IMR-90 (cell line): ENCODE results near the gene MYO1A. TPM values are rescaled to one million over a fixed set of nuclear protein-coding genes. Genes with fewer than 3 reads are reported as not detected.

Experiments
- ATAC-seq: fragments of 200-7000 bp; cut with Tn5 transposase; 2 replicates; pipeline ENCODE4 v1.9.1; 2020; ENCODE audit warnings: low read depth, mild to moderate bottlenecking, moderate library complexity
- BruUV-seq: library from RNA; stranded (reverse); fragments of 400-500 nt; replicated peaks from 2 replicates; lab custom pipeline; 2021; lab: Mats Ljungman, UMichigan
- CTCF ChIA-PET: fragments of 300-600 bp; formaldehyde crosslinking; extraction: SDS; loops from one replicate; lab custom pipeline; 2021; ENCODE audit warnings: antibody characterized with exemption; lab: Yijun Ruan, JAX
- POLR2A ChIA-PET: fragments of 300-600 bp; sonication (Branson Sonifier 250); formaldehyde crosslinking; loops from one replicate; lab custom pipeline; 2022; ENCODE audit warnings: antibody characterized with exemption; ENCODE audit not compliant: unreplicated experiment; lab: Charles Lee
- DNase-seq: peaks from one replicate; pipeline ENCODE4 v3.0.0; 2013
- H2AFZ ChIP-seq: replicated peaks from 2 replicates; pipeline ENCODE3; 2013; ENCODE audit warnings: low read length, mild to moderate bottlenecking; ENCODE audit not compliant: poor library complexity
- H2AK5ac ChIP-seq: 2 replicates; pipeline ENCODE4 v1.6.1; 2013; ENCODE audit warnings: low read depth, low read length, inconsistent platforms
- H2AK9ac ChIP-seq: replicated peaks from 2 replicates; pipeline ENCODE3; 2013; ENCODE audit warnings: mild to moderate bottlenecking, low read depth, low read length, moderate library complexity; ENCODE audit not compliant: poor library complexity
- H2BK120ac ChIP-seq: 2 replicates; pipeline ENCODE4 v1.6.1; 2013; ENCODE audit warnings: low read depth, low read length, inconsistent platforms
- H2BK15ac ChIP-seq: 3 replicates; pipeline ENCODE4 v1.6.1; 2013; ENCODE audit warnings: low read depth, low read length, inconsistent platforms
- H2BK20ac ChIP-seq: 2 replicates; pipeline ENCODE4 v1.6.1; 2013; ENCODE audit warnings: low read depth, mild to moderate bottlenecking, inconsistent platforms, low read length, moderate library complexity
- H2BK5ac ChIP-seq: 2 replicates; pipeline ENCODE4 v1.6.1; 2013; ENCODE audit warnings: mild to moderate bottlenecking, low read depth, low read length, inconsistent platforms; ENCODE audit not compliant: poor library complexity, severe bottlenecking
- H3K14ac ChIP-seq: replicated peaks from 2 replicates; pipeline ENCODE4 v1.6.1; 2013; ENCODE audit warnings: low read depth, low read length, inconsistent platforms
- H3K18ac ChIP-seq: 2 replicates; pipeline ENCODE4 v1.6.1; 2013; ENCODE audit warnings: low read depth, low read length, control low read depth
- H3K23ac ChIP-seq: 2 replicates; pipeline ENCODE4 v1.6.1; 2013; ENCODE audit warnings: low read depth, low read length, inconsistent platforms
- H3K27ac ChIP-seq: 2 replicates; pipeline ENCODE4 v1.5.1; 2013; ENCODE audit warnings: mild to moderate bottlenecking, control low read depth, low read length; ENCODE audit not compliant: insufficient read depth
- H3K27me3 ChIP-seq: 2 replicates; pipeline ENCODE4 v1.6.1; 2013; ENCODE audit warnings: low read length; ENCODE audit not compliant: control insufficient read depth, insufficient read depth
- H3K36me3 ChIP-seq: 2 replicates; pipeline ENCODE4 v1.6.1; 2013; ENCODE audit warnings: low read length, mixed read lengths; ENCODE audit not compliant: control insufficient read depth, insufficient read depth
- H3K4ac ChIP-seq: 2 replicates; pipeline ENCODE4 v1.6.1; 2013; ENCODE audit warnings: low read depth, low read length, inconsistent platforms
- H3K4me1 ChIP-seq: 2 replicates; pipeline ENCODE4 v1.6.1; 2013; ENCODE audit warnings: low read length, mixed read lengths; ENCODE audit not compliant: control insufficient read depth, insufficient read depth
- H3K4me2 ChIP-seq: 2 replicates; pipeline ENCODE4 v1.6.1; 2013; ENCODE audit warnings: low read depth, mild to moderate bottlenecking, control low read depth, low read length, moderate library complexity
- H3K4me3 ChIP-seq: 2 replicates; pipeline ENCODE4 v1.5.1; 2013; ENCODE audit warnings: low read depth, mild to moderate bottlenecking, control low read depth, low read length, moderate library complexity; ENCODE audit not compliant: insufficient read depth
- H3K56ac ChIP-seq: 2 replicates; pipeline ENCODE4 v1.6.1; 2013; ENCODE audit warnings: low read length, inconsistent platforms; ENCODE audit not compliant: insufficient read depth; ENCODE audit errors: extremely low read depth
- H3K79me1 ChIP-seq, 2 experiments: 2 replicates each; pipeline ENCODE4 v1.6.1; 2013; ENCODE audit warnings: low read length in 2 of 2, inconsistent platforms in 1 of 2, low read depth in 1 of 2
- H3K9ac ChIP-seq: 2 replicates; pipeline ENCODE4 v1.6.1; 2013; ENCODE audit warnings: low read depth, low read length, control low read depth
- H3K9me1 ChIP-seq: 2 replicates; pipeline ENCODE4 v1.6.1; 2013; ENCODE audit warnings: low read length, inconsistent platforms; ENCODE audit not compliant: insufficient read depth
- H3K9me3 ChIP-seq: 2 replicates; pipeline ENCODE4 v1.6.1; 2013; ENCODE audit warnings: low read length; ENCODE audit not compliant: control insufficient read depth, insufficient read depth
- H4K20me1 ChIP-seq: 2 replicates; pipeline ENCODE4 v1.6.1; 2013; ENCODE audit warnings: low read length, inconsistent platforms; ENCODE audit not compliant: insufficient read depth
- H4K5ac ChIP-seq: 2 replicates; pipeline ENCODE4 v1.6.1; 2013; ENCODE audit warnings: mild to moderate bottlenecking, low read depth, low read length, control low read depth
- H4K8ac ChIP-seq, 2 experiments: 2 replicates each; pipeline ENCODE4 v1.6.1; 2013; ENCODE audit warnings: low read depth in 2 of 2, low read length in 2 of 2, control low read depth in 1 of 2, inconsistent platforms in 1 of 2
- H4K91ac ChIP-seq: 2 replicates; pipeline ENCODE4 v1.6.1; 2013; ENCODE audit warnings: low read depth, low read length, inconsistent platforms; ENCODE audit not compliant: insufficient read depth
- BHLHE40 ChIP-seq: fragments of 150-350 bp; IDR thresholded peaks from 2 replicates; pipeline ENCODE4 v1.6.1; 2016; ENCODE audit warnings: mild to moderate bottlenecking, low read depth, low read length
- CHD1 ChIP-seq: IDR thresholded peaks from 2 replicates; pipeline ENCODE4 v1.6.1; 2012; ENCODE audit warnings: low read depth, low read length, improper control_type of control experiment
- CTCF ChIP-seq: conservative IDR thresholded peaks from 2 replicates; pipeline ENCODE4 v1.5.1; 2012; ENCODE audit warnings: mild to moderate bottlenecking, low read depth, low read length, improper control_type of control experiment
- ELK1 ChIP-seq: fragments of 150-350 bp; IDR thresholded peaks from 2 replicates; pipeline ENCODE4 v1.6.1; 2016; ENCODE audit warnings: low read depth, mild to moderate bottlenecking, low read length, moderate library complexity, borderline replicate concordance
- FOS ChIP-seq: fragments of 150-350 bp; IDR thresholded peaks from 2 replicates; pipeline ENCODE4 v1.6.1; 2016; ENCODE audit warnings: low read depth, low read length
- MAFK ChIP-seq: IDR thresholded peaks from 2 replicates; pipeline ENCODE4 v1.6.1; 2012; ENCODE audit warnings: low read depth, low read length, improper control_type of control experiment
- MAZ ChIP-seq: IDR thresholded peaks from 2 replicates; pipeline ENCODE4 v1.6.1; 2012; ENCODE audit warnings: low read depth, mild to moderate bottlenecking, low read length, improper control_type of control experiment, moderate library complexity, borderline replicate concordance
- MXI1 ChIP-seq: IDR thresholded peaks from 2 replicates; pipeline ENCODE4 v1.6.1; 2012; ENCODE audit warnings: low read depth, mild to moderate bottlenecking, low read length, moderate library complexity, borderline replicate concordance
- NFE2L2 ChIP-seq: fragments of 150-350 bp; IDR thresholded peaks from 2 replicates; pipeline ENCODE4 v1.6.1; 2016; ENCODE audit warnings: low read depth, mild to moderate bottlenecking, low read length
- RAD21 ChIP-seq: IDR thresholded peaks from 2 replicates; pipeline ENCODE4 v1.6.1; 2012; ENCODE audit warnings: low read length, improper control_type of control experiment
- RCOR1 ChIP-seq: IDR thresholded peaks from 2 replicates; pipeline ENCODE4 v1.6.1; 2012; ENCODE audit warnings: mild to moderate bottlenecking, low read length, improper control_type of control experiment; ENCODE audit not compliant: insufficient replicate concordance
- RFX5 ChIP-seq: IDR thresholded peaks from 2 replicates; pipeline ENCODE4 v1.8.0; 2012; ENCODE audit warnings: low read depth, mild to moderate bottlenecking, low read length, moderate library complexity
- SMC3 ChIP-seq: fragments of 150-350 bp; IDR thresholded peaks from 2 replicates; pipeline ENCODE4 v1.6.1; 2016; ENCODE audit warnings: low read depth, mild to moderate bottlenecking, antibody characterized with exemption, low read length, moderate library complexity
- USF2 ChIP-seq: fragments of 150-350 bp; IDR thresholded peaks from 2 replicates; pipeline ENCODE4 v1.6.1; 2017; ENCODE audit warnings: mild to moderate bottlenecking, antibody characterized with exemption, low read length, low read depth
- WGBS, 2 experiments: methylation state at CpG; one replicate each; pipeline versions ENCODE4 v1.1.5 to v1.1.7; 2013; ENCODE audit warnings: missing lambda C conversion rate in 2 of 2; ENCODE audit not compliant: insufficient read length in 1 of 2; ENCODE audit errors: extremely low coverage in 2 of 2; 5-methylcytosine and 5-hydroxymethylcytosine counted together
- dilution Hi-C: fragments of 300-500 bp; cut with HindIII; formaldehyde crosslinking; loops from one replicate; pipeline ENCODE4 v1.14.3; 2018; ENCODE audit warnings: low sequenced_read_pairs; ENCODE audit not compliant: unreplicated experiment
- in situ Hi-C: fragments of 300-500 bp; cut with MboI; formaldehyde crosslinking; loops from 3 replicates; pipeline ENCODE4 v1.14.3; 2019; ENCODE audit warnings: low sequenced_read_pairs, inconsistent platforms, mixed read lengths
- intact Hi-C: fragments of 100-400 bp; cut with micrococcal nuclease; formaldehyde crosslinking; loops from 2 replicates; pipeline ENCODE4 v1.10.0; 2022
- polyA plus RNA-seq, 3 experiments: library from polyadenylated mRNA; depleted of rRNA; stranded (reverse); fragments of >200 nt; gene quantifications; 2 replicates each; pipeline ENCODE4 v1.2.3, GENCODE V29; 2012; ENCODE audit warnings: low replicate concordance in 1 of 3
- total RNA-seq: library from RNA; depleted of rRNA; stranded (reverse); fragments of >200 nt; gene quantifications from 2 replicates; pipeline ENCODE4 v1.2.3, GENCODE V29; 2012

MYO1A gene
- total and polyA plus RNA-seq, 2 of the 4 experiments (the other 2 are of a cell fraction), result under 0.01 TPM; not detected in 1

GRCh38 chr12:56989861-56990610 lies 59.9 kb downstream of the MYO1A start:
- in situ Hi-C loops, result loop anchor here (5.0 to 25.0 kb wide), 2 partner anchors 228 to 478 kb away; partner anchors contain the start of genes HSD17B6 and RBMS2
- TF ChIP-seq MAFK (no peak), FOS (no peak), RAD21 (no peak), MXI1 (no peak), ELK1 (no peak), NFE2L2 (no peak), RCOR1 (no peak), USF2 (no peak), CTCF (no peak), BHLHE40 (no peak), CHD1 (no peak), MAZ (no peak), SMC3 (no peak), RFX5 (no peak)

More at GRCh38 chr12:56989861-56990610, 59.9 kb downstream of the MYO1A start:
- no peak overlapping the region for H2BK120ac ChIP-seq
- H2BK20ac ChIP-seq, result no peak overlapping the region
- dilution Hi-C loops (no loop called here), intact Hi-C loops (loop anchor here (1.0 kb wide), 1 partner anchor 306 kb away; no protein-coding TSS in a partner anchor)
- WGBS, 2 experiments, result no CpG with 5 or more reads among the region's 7 CpGs
- no peak overlapping the region for H2AK9ac ChIP-seq
- no peak overlapping the region for H4K8ac ChIP-seq
- no peak overlapping the region for H3K4me3 ChIP-seq
- no peaks in the 10 kb centered on the region for H3K9me1 ChIP-seq
- no peak overlapping the region for H2AFZ ChIP-seq
- no peaks in the 10 kb centered on the region for H3K36me3 ChIP-seq
- H3K79me1 ChIP-seq, result no peaks in the 10 kb centered on the region
- H4K20me1 ChIP-seq, result peaks cover 3% of the 10 kb centered on the region; the same call in 1 of the 2 replicates
- no peaks in the 10 kb centered on the region for H3K9me3 ChIP-seq
- no peaks in the 10 kb centered on the region for H3K27me3 ChIP-seq
- H3K9ac ChIP-seq, result no peak overlapping the region
- H3K27ac ChIP-seq, result no peak overlapping the region
- no peak overlapping the region for H3K56ac ChIP-seq
- H2BK15ac ChIP-seq, result no peak overlapping the region
- no TSS peak for BruUV-seq
- H3K23ac ChIP-seq, result no peak overlapping the region
- no peak overlapping the region for H2AK5ac ChIP-seq
- no peak overlapping the region for H4K5ac ChIP-seq
- CTCF ChIA-PET, result interaction anchor here (1.0 to 3.5 kb wide), 2 partner anchors 11 to 227 kb away, joined by 3 to 15 read pairs; partner anchors contain the start of gene HSD17B6
- H4K91ac ChIP-seq, result no peak overlapping the region
- ATAC-seq (no peak), DNase-seq (no peak)
- no peak overlapping the region for H3K18ac ChIP-seq
- 0 out of 2 replicates have a peak overlapping the region, but pooled peaks have one; percentile 2 for H3K14ac ChIP-seq
- peaks cover 4% of the 10 kb centered on the region for H3K4me1 ChIP-seq
- H2BK5ac ChIP-seq, result no peak overlapping the region
- no peak overlapping the region for H3K4ac ChIP-seq
- POLR2A ChIA-PET, result no interaction called here
- H3K4me2 ChIP-seq, result no peak overlapping the region
